ENCODE data around the gene APPL2. TPM values are rescaled to one million over a fixed set of nuclear protein-coding genes. Genes with fewer than 3 reads are reported as not detected.

APPL2 gene
- total and polyA plus RNA-seq, 2 of the 13 experiments (the other 11 are each of a cell fraction or from before 2014, with no cell fraction given) = 9.9 to 11.1 TPM

- no peak for TF ChIP-seq ZNF382 (CRISPR knock-in tag; IDR thresholded peaks at IDR 0.05; ENCODE audit: borderline replicate concordance)
- TF ChIP-seq RELA (CRISPR knock-in tag; IDR thresholded peaks at IDR 0.05) = no peak
- no peak for TF ChIP-seq ZNF790 (CRISPR knock-in tag; IDR thresholded peaks at IDR 0.05; ENCODE audit: borderline replicate concordance)
- TF ChIP-seq NONO (IDR thresholded peaks at IDR 0.05) = no peak
- no peak for TF ChIP-seq NONO (CRISPR knock-in tag; conservative IDR thresholded peaks at IDR 0.05)
These were observed 12.6 kb downstream of the APPL2 start (continued) for GRCh38 chr12:105223352-105223845.

DNA sequence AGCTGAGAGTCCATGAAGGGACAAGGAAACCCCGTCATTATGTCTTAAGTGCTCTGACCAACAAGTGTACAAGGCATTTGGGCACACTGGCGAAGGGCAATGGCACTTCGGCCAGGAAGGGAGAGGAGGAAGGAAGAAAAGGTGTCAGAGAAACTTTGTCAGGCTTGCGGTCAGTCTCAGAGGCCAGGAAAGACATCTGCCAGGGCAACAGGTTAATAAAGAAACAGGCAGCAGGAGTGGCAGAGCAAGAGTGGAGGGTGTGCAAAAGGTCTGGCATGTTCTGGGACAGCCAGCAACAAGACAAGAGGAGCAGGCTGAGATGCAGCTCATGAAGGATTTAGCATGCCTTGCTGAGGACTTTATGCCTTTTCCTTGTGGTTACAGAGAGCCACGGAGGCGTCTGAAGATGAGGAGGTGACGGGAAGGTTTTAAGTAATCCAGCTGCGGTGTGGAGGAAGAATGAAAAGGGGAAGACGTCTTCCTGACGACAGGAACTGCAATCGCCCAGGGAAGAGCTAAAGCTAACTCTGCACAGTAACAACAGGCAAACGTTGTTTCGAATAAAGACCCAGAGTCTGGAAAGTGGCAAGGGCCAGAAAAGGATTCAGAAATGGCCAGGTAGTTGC lies 13.1 kb downstream of the APPL2 start:
- ATAC-seq (no peak), DNase-seq (ENCODE audit: low spot score) (no peak), FAIRE-seq (no peak)
- TF ChIP-seq CCDC6 (CRISPR knock-in tag; IDR thresholded peaks at IDR 0.05) (no peak), RARA (CRISPR knock-in tag; IDR thresholded peaks at IDR 0.05) (no peak), SP140L (CRISPR knock-in tag; IDR thresholded peaks at IDR 0.05; ENCODE audit: borderline replicate concordance) (no peak), ZNF552 (CRISPR knock-in tag; IDR thresholded peaks at IDR 0.05; ENCODE audit: borderline replicate concordance) (no peak), ZFP90 (CRISPR knock-in tag; IDR thresholded peaks at IDR 0.05; ENCODE audit: borderline replicate concordance) (no peak), POGK (CRISPR knock-in tag; conservative IDR thresholded peaks at IDR 0.05) (no peak)
- H3K27ac ChIP-seq (ENCODE audit: extremely low read length, insufficient read depth, low read length) = no peak overlapping the region
- no peaks in the 10 kb centered on the region for H3K4me1 ChIP-seq (ENCODE audit: insufficient read depth, low read length)
- H3K4me2 ChIP-seq (ENCODE audit: low read depth, low read length) = no peak overlapping the region
- no peak overlapping the region for H2AFZ ChIP-seq (ENCODE audit: low read length)
- ChIA-PET POLR2A (no interaction called here), CTCF (ENCODE audit: low intra/inter-chr PET ratio, low total read pairs) (no interaction called here)
- H4K20me1 ChIP-seq (ENCODE audit: insufficient read depth, low read length) = no peaks in the 10 kb centered on the region
- peaks cover 8 to 39% of the 10 kb centered on the region in 2 experiments; a peak in 4 of 5 replicates for H3K36me3 ChIP-seq (replicated peaks in 1 of 2; ENCODE audit: control insufficient read depth in 1 of 2, insufficient read depth in 2 of 2, low read length in 2 of 2)
- no peak overlapping the region for H3K9ac ChIP-seq (ENCODE audit: insufficient read depth, low read depth, low read length)
- no TSS peak for BruUV-seq (replicated peaks)
- no peaks in the 10 kb centered on the region for H3K79me2 ChIP-seq (ENCODE audit: insufficient read depth, low read length)
- no peaks in the 10 kb centered on the region for H3K9me3 ChIP-seq (ENCODE audit: low read length)
- H3K4me3 ChIP-seq (replicated peaks in 1 of 3; ENCODE audit: insufficient read depth in 1 of 3, low read depth in 2 of 3, low read length in 3 of 3) = no peak overlapping the region
- H3K27me3 ChIP-seq (ENCODE audit: control insufficient read depth in 1 of 2, insufficient read depth in 2 of 2, low read length in 2 of 2) = no peaks in the 10 kb centered on the region
- intact Hi-C loops (cut with micrococcal nuclease; ENCODE audit: unreplicated experiment) = no loop called here
- 94% methylated on average over 13 of the region's 13 CpGs for WGBS (ENCODE audit: low lambda C conversion rate)
- in situ Hi-C loops (cut with HindIII; ENCODE audit: extremely low pct_ligation_motif_present, low pct_unique_long_range_greater_than_20kb) = no loop called here
